NCI-H82 (cell line): ENCODE results near the gene TFEB.

ENCODE experiments used
- DNase-seq: peaks from one replicate; lab custom pipeline; 2025; lab: John Stamatoyannopoulos, UW

TFEB gene

DNA sequence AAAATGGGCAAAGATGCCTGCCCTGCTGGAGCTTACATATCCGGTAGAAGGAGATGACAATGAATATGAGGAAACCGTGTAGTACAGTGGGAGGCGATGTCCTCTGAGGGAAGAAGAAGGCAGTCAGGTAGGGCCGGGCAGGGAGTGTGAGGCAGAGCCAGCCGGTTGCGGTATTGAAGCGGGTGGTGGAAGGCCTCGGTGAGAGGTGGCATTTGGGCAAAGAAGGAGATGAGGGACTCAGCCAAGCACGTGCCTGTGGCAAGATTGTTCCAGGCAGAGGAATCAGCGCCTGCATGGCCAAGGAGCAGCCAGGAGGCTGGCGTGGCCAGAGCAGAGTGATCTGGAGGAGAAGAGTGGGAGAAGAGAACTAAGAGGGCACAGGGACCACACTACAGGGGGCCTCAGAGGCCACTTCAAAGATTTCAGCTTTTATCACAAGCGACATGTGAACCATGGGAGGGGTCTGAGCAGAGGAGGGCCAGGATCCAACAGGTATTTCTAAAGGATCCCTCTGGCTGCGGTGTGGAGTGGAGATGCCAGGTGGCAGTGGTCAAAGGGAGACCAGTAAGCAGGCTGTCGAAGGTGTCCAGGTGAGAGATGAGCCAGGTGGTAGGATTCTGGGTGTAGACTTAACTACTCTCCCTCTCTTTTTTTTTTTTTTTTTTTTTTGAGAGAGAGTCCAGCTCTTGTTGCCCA is 83.3 kb downstream of the TFEB start:
- no peak for DNase-seq

DNA sequence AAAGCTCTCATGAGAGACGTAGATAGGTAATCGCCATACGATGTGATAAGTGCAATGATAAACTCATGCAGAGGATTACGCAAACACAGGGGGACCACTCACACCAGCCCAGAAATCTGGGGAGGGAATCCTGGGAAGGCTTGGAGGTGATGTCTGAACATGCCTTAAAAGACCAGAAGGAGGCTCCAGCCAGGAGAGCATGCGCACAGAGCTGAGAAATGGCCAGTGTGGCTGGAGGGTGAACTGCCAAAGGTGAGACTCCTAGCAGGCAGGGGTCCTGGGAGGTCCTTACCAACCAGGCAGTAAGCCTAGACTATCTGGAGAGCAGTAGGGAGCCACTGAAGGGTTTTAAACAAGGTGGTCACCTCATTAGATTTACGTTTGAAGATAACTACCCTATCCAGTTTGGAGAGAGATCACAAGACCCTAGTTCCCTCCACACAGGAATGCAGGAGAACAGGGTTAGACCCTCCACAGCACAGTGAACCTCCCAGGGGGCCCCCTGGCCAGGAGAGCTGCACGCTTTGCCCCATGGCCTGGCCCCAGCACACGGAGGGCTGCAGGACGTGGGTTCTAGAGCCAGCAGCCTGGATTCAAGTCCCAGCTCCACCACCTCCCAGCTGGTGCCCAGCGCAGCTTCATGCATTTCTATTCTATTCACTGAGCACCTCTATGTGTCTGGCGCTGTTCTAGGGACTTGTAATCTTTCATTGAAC is 84.0 kb downstream of the TFEB start:
- DNase-seq = no peak

DNA sequence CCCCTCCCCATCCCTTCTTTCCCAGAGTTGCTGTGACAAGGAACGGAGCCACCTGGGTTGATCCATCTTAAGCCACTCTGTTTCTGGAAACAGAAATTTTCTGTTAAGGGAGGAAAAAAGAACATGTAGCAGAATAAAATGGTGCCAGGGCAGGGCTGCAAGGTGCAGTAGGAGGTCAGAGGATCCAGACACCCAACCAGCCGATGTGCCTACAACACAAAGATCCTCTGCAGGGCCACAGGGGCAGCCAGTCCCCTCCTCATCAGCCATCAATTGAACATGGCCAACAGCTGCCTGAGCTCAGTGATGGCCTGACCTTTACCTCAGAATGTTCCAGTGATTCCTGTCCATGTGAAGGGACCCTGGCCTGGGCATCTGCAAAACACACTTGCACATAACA is 85.3 kb downstream of the TFEB start:
- no peak for DNase-seq

DNA sequence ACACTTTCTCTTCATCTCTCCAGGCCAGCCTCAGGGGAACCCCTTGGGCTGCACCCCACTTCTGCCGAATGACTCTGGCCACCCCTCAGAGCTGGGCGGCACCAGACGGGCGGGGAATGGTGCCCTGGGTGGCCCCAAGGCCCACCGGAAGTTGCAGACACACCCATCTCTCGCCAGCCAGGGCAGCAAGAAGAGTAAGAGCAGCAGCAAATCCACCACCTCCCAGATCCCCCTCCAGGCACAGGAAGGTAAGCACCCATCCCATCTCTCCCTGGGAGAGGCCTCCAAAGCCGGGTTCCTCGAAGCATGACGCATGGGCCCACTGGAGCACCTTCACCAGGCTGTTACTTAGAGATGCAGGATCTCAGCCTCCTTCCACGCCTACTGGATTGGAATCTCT is 85.8 kb downstream of the TFEB start:
- DNase-seq = no peak

DNA sequence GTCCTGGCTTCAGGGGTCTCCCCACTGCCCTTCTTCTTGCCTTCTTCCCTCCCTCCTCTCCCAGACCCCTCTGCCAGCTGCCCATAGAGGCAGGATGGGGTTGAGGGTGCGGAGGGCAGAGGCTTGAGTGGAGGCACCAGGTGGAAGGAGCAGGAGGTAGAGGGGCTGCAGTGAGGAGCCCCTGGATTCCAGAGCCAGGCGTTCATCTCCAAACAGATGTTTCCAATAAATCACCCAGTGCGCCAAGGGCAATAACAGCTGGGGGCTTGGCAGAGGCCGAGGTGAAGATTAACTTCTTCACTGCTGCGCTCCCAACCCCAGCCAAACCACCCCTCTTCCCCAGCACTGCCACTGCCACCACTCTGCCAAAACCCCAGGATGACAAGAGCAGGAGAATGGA is 86.5 kb downstream of the TFEB start:
- DNase-seq = peak; percentile 29

DNA sequence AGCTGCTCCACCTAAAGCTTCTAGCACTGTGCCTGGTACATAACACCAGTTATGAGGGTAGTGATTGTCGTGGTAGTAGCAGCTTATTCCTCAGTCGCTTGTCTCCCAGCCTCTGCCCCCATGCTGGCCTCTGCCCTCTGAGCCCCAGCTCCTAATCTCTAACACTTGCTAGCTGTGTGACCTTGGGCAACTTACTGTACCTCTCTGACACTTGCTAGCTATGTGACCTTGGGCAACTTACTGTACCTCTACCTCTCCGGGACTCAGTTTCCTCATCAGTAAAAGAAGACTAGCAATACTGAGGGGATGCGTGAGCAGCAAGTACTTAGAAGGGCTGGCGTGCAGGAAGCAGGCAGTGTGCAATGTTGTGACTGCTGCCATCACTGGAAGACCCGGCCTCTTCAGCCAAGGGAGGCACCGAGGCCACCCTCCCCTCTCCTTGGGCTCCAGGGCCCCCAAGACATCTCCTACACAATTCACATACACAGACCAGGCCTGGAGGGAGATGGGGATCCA is 87.3 kb downstream of the TFEB start:
- no peak for DNase-seq

DNA sequence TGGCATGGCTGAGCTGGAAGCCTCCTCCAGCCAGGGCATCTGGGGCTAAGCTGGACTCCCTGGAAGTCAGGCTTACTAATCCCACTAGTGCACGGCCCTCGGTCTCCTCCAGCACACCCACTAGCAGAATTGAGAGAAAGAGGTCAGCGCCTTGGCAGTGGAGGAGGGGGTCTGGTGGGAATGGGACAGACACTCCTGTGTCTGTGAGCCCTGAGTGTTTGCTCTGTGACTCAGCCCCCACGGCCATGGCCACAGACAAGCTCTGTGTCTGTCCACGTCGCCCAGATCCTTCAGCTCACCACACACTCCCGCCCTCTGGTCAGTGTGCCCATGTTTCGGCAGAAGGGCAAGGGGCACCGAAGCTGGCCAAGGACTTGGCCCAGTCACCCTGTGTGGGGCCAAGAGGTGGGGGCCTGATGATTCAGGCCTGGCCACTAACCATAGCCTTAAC is 88.3 kb downstream of the TFEB start:
- DNase-seq = peak; percentile 64

DNA sequence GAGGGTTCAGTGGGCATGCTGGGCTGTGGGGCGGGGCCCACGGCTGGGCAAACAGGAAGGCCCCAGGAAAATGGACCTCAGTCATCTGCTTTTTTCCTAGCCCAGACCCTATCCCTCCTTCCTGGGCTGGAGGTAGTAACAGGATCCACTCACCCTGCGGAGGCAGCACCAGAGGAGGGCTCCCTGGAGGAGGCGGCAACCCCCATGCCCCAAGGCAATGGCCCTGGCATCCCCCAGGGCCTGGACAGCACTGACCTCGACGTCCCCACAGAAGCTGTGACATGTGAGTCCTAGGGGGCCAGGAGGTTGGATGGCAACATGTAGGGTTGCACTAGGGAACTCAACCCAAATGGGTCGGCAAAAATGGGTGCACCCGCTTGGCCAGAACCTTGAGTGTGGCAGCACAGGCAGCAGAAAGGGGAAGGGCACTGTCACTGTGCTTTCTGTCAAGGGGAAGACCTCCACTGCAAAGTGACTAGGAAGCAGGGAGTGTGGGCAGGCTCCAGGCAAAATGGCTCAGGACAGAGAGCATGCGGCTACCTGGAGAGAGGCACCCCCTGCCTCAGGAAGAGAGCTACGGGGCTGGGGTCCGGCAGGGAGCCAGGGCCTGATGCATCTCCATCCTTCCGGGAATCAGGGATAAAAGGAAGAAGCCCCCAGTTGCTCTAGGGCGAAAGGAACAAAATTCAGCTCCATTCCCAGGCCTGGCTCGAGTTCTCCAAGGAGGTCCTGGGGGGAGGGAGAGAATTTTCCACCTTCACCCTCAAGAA is 89.2 kb downstream of the TFEB start:
- no peak for DNase-seq

DNA sequence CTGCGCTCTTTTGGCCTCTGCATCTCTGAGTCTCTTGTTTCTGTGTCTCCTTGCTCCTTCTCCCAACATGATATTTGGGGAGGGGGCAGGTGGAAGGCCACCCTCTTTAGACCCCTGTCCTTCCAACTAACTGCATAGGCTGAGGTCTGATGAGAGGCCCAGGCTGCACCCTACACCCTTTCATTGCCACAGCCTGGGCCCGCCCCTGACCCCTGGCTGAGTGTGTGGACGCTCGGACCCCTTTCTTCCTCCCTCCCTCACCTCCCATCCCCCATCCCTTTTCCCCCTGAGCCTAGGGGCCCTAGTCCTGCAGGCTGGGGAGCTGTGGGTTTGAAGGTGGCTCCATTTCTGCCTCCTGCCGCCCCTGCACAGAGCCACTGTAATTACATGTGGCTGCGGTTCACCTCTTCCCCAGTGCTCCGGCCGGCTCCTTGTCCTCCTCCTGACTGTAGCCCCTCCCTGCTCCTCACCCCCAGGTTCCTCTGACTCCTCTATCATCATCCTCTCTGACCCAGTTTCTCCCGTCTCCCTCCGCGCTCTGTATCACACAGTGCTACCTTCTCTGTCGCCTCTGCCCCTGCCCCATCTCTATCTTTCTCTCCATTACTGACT is 90.3 kb downstream of the TFEB start:
- peak; percentile 39 for DNase-seq

DNA sequence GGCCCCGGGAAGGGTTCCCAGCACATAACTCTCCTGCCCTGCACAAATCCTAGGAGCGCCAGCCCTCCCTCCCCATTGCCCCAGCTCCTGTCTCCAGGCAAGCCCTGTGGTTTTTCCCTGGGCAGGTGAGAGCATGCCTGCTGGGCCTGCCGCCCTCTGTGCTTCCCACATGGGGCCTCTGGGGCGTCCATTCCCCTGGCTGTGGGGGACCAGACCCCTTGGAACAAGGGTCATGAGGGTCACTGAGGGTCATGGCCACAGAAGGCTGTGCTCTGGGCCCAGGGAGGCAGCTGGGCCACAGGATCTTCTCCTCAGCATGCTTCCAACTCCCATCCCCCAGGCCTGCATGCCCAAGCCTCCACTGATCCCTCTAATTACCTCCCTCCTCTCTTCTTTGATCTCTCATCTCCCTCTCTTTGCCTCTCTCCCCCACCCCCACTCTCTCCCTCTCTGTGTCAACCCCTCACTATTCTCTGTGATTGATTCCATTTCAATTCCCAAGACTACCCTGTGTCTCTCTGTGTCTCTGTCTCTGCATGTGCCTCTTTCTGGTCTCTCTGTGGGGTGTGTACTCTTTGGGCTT is 91.0 kb downstream of the TFEB start:
- peak; percentile 96 for DNase-seq

DNA sequence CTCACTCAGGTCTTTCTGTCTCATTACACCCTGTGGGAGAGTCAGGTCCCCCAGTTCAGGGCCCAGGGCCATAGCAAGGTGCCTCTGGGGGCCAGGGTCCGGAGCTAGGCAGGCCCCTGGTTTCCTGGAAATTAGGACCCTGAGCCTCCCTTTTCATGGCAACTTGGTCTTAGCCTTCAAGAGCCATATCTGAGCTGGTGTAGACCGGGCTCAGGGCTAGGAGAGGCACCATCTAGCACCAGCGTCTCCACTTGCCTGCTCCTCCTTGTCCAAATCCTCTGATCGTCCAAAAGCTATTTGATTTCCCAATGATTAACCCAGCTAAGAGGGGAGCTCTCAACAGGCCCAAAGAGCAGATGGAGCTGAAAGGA is 91.5 kb downstream of the TFEB start:
- DNase-seq = no peak

DNA sequence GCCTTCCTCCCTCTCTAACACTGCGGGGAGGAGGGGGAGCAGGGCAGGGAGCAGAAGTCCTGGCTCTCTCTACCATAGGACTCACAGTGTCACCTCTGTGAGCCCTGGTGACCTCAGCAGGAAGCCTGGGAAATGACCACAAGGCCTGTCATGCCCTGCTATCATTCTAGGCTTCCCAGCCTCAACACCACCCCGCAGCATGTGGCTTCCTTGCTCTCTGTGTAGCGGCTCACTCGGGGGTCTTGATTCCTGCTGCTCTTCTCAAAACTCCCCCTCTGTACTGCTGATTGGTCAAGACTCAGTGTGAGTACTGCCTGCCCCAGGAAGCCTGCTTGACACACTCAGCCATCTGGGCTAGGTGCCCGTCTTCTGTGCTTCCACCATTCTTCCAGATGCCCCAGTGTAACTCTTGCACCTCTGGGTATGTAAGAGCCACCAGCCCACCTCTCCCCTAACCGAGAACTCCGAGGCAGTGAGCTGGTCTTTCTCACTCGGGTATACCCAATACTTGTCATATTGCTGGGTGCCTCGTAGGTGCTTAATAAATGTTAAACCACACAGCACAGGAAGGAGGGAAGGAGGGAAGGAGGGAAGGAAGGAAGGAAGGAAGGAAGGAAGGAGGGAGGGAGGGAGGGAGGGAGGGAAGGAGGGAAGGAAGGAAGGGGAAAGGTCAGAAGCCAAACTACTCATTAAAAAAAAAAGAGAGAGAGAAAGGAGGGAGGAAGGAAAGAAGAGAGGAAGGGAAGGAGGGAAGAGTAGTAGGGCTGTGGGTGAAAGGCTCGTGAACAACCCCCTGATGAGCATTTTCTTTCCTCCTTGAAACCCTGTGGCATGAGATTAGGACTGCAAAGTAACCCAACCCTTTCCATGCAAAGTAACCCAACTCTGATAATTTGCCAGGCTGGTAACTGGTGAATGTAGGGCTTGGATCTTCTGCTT is 92.2 kb downstream of the TFEB start:
- no peak for DNase-seq

DNA sequence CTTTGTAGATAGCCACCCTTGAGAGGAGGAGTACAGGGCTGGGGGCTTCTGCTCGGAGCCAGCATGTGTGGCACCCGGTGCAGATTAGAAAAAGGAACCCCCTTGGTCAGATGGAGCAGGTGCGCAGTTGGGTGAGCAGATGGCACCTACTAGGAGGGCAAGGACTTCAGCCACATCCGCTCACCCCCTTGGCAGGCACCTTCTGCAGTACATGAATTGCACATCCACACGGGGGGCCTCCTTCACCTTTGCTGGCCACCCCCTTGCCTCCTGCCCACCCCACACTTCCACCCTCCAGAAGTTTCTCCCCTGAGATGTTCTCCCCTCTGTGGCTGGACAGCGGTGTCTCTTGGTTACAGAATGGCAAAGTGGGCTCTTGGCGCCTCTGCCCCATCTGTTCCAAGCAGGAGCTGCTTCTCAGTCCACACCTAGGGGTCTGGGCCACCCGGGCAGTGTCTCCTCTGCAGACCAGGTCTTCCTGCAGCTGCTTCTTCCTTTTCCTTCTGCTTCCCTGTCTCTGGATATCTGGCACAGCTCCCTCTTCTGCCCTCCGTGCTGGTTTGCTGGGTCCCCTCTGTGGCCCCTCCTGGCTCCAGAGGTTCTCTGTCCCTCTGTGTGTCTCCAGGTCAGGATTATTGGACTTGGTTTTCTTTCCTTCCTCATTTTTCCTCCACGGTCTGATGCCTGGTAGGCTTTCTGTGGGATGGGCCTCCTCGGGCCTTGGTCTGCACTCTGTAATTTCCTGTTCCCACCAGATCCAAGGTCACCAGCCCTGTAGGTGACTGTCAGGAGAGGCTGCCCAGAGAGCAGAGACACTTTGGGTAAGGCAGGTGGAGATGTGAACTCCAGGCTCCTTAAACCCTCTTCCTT is 93.1 kb downstream of the TFEB start:
- no peak for DNase-seq

DNA sequence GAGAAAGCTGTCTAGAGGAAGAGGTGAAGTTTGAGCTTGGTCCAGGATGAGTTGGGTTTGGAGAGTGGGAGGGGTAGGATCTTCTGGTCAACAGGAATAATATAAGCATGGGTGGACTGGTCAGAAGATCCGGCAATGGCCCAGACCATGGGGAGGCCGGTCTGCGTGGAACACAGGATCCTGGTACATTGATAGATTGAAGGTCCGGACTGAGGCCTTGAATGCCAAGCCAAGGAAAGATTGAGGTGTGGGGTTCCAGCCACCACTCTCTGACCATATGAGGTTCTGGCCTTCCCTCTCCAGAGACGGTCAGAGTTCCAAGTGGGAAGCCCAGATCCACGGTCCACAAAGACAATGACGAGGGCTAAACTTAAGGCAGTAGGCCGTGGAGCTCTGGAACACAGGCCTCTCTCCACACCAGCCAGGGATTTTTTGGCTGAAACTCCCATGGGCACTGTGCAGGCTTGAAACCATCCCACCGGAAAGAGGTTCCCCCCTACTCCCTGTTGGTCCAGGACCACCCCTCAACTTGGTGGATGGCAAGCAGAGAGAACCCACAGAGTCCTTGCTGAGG is 94.0 kb downstream of the TFEB start:
- no peak for DNase-seq

DNA sequence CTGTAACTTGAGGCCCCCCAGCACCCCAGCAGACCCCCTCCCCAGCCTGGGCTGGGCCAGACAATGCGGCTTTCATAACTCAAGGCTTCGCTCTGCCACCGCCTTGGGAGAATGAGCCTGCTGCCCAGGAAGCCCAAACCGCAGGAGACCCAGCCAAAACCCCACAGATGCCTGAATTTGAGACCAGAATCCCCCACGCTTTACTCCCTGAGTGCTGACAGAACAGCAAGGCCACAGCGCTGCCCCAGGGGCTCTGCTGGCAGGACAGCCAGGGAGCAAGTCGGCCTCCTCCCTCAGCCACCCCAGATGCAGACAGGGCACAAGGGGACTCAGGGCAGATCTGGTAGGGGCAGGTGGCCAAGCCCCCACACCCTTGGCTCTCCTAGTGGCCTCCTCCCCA is 95.0 kb downstream of the TFEB start:
- no peak for DNase-seq

DNA sequence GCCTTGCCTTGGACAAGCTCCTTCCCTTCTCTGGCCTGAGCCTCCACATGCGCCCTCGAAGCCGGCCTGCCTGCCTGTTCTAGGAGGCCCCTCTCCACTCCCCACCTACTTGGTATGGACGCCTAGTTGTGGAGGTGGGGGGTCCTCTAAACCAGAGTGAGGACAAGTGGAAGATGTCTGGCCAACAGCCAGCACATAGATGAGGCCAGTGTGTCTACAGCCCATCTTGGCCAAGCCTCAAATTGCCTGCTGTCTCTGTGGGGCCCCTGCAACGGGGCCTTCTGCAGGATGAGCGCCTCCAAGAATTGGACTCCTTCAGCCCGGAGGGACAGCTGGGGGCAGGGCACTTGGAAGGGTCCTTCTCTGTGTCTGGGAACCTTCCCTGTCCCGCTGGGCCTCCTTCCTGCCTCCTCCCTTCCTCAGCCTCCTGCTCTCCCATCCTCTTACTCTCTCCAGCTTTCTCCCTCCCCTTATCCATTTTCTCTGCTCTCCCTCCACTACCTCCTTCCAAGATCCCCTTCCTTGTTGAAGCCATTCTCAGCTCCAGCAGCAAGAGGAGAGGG is 95.5 kb downstream of the TFEB start:
- DNase-seq = no peak

DNA sequence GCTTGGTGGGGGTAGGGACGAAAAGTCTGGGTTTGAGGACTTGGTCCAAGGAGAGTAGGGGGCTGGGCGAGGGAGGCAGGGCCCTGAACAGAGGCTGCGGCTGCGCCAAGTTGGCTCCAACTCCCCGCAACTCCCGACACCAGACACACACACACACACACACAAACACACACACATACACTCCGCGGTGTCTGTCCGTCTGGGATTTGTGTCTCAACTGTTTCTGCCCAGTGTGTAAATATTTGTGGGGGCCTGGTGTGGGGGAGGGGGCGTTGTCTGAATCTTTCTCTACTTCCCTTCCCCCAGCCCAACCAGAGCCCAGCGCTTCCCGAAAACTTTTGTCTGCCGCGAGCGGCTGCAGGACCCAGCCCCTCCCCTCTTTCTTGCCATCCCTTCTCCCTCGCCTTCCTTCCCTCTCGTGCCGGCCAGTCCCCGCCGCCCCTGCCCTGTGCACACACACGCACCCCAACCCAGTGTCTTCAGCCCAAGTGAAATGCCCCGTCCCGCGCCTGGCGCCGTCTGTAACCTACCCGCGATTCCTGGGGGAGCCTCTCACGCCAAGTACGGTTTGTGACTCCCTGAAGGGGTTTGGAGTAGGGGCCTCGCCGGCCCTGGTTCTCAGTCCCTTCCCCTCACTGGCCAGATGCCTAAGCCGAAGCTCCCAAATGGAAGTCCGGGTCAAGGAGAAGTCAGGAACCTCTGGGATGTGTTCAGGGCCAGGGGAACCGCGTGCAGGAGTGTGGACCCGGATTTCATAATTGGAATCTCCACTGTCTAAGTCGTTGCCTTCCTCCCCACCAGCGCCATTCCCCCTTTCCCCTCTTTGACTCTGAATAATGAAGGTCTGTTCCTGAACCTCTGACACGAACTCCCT is 96.2 kb downstream of the TFEB start:
- peak; percentile 48 for DNase-seq
